Measurements from ENCODE around the gene COX8A.

COX8A gene

GRCh38 chr11:64011371-64011770 lies 37.0 kb downstream of the COX8A start:
- TF ChIP-seq CTCF (IDR thresholded peaks at IDR 0.05; ENCODE audit: borderline replicate concordance, control extremely low read depth, extremely low read depth, insufficient read depth, missing control alignments) = no peak
- in situ Hi-C loops (cut with MboI; ENCODE audit: low sequenced_read_pairs, unreplicated experiment) = no loop called here
- no peak for DNase-seq (ENCODE audit: low spot score)

GRCh38 chr11:64013141-64013896 lies 38.9 kb downstream of the COX8A start:
- in situ Hi-C loops (cut with MboI; ENCODE audit: low sequenced_read_pairs, unreplicated experiment) = no loop called here
- DNase-seq (ENCODE audit: low spot score) = no peak
- TF ChIP-seq CTCF (IDR thresholded peaks at IDR 0.05; ENCODE audit: borderline replicate concordance, control extremely low read depth, extremely low read depth, insufficient read depth, missing control alignments) = no peak

GRCh38 chr11:64014356-64014755 lies 39.9 kb downstream of the COX8A start:
- in situ Hi-C loops (cut with MboI; ENCODE audit: low sequenced_read_pairs, unreplicated experiment) = no loop called here
- no peak for TF ChIP-seq CTCF (IDR thresholded peaks at IDR 0.05; ENCODE audit: borderline replicate concordance, control extremely low read depth, extremely low read depth, insufficient read depth, missing control alignments)

GRCh38 chr11:64015510-64015909 lies 41.1 kb downstream of the COX8A start:
- TF ChIP-seq CTCF (IDR thresholded peaks at IDR 0.05; ENCODE audit: borderline replicate concordance, control extremely low read depth, extremely low read depth, insufficient read depth, missing control alignments) = no peak
- in situ Hi-C loops (cut with MboI; ENCODE audit: low sequenced_read_pairs, unreplicated experiment) = no loop called here
- no peak for DNase-seq (ENCODE audit: low spot score)

More at GRCh38 chr11:64014356-64014755, 39.9 kb downstream of the COX8A start:
- DNase-seq (ENCODE audit: low spot score) = no peak

GRCh38 chr11:64015935-64016845 lies 41.8 kb downstream of the COX8A start:
- no peak for TF ChIP-seq CTCF (IDR thresholded peaks at IDR 0.05; ENCODE audit: borderline replicate concordance, control extremely low read depth, extremely low read depth, insufficient read depth, missing control alignments)
- in situ Hi-C loops (cut with MboI; ENCODE audit: low sequenced_read_pairs, unreplicated experiment) = no loop called here
- no peak for DNase-seq (ENCODE audit: low spot score)

- DNase-seq (ENCODE audit: low spot score) = no peak
- no peak for TF ChIP-seq CTCF (IDR thresholded peaks at IDR 0.05; ENCODE audit: borderline replicate concordance, control extremely low read depth, extremely low read depth, insufficient read depth, missing control alignments)
- in situ Hi-C loops (cut with MboI; ENCODE audit: low sequenced_read_pairs, unreplicated experiment) = no loop called here
Observed at GRCh38 chr11:64017945-64018224, 43.5 kb downstream of the COX8A start.
